Measurements from ENCODE around the gene MISP.

GRCh38 chr19:708154-709143 lies 42.5 kb upstream of the MISP start, which contains the start of gene PALM:
- TF ChIP-seq, protein P1, sequence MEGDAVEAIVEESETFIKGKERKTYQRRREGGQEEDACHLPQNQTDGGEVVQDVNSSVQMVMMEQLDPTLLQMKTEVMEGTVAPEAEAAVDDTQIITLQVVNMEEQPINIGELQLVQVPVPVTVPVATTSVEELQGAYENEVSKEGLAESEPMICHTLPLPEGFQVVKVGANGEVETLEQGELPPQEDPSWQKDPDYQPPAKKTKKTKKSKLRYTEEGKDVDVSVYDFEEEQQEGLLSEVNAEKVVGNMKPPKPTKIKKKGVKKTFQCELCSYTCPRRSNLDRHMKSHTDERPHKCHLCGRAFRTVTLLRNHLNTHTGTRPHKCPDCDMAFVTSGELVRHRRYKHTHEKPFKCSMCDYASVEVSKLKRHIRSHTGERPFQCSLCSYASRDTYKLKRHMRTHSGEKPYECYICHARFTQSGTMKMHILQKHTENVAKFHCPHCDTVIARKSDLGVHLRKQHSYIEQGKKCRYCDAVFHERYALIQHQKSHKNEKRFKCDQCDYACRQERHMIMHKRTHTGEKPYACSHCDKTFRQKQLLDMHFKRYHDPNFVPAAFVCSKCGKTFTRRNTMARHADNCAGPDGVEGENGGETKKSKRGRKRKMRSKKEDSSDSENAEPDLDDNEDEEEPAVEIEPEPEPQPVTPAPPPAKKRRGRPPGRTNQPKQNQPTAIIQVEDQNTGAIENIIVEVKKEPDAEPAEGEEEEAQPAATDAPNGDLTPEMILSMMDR (IDR thresholded peaks at IDR 0.05; ENCODE audit: control extremely low read depth in 1 of 3, insufficient read depth in 1 of 3, low read depth in 1 of 3, low read length in 3 of 3), result no peak
- no peak for TF ChIP-seq YY1 (IDR thresholded peaks at IDR 0.05; ENCODE audit: low read depth, low read length)
- TF ChIP-seq BRCA1 (IDR thresholded peaks at IDR 0.05; ENCODE audit: low read depth, low read length), result no peak
- no peak for TF ChIP-seq EZH2 (IDR thresholded peaks at IDR 0.05; ENCODE audit: low read depth, low read length, severe bottlenecking)
- TF ChIP-seq E2F6 (IDR thresholded peaks at IDR 0.05), result no peak
- TF ChIP-seq, protein P2, sequence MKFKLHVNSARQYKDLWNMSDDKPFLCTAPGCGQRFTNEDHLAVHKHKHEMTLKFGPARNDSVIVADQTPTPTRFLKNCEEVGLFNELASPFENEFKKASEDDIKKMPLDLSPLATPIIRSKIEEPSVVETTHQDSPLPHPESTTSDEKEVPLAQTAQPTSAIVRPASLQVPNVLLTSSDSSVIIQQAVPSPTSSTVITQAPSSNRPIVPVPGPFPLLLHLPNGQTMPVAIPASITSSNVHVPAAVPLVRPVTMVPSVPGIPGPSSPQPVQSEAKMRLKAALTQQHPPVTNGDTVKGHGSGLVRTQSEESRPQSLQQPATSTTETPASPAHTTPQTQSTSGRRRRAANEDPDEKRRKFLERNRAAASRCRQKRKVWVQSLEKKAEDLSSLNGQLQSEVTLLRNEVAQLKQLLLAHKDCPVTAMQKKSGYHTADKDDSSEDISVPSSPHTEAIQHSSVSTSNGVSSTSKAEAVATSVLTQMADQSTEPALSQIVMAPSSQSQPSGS (IDR thresholded peaks at IDR 0.05; ENCODE audit: low read length), result no peak
- TF ChIP-seq RAD21 (IDR thresholded peaks at IDR 0.05 in 1 of 2, conservative IDR thresholded peaks at IDR 0.05 in 1 of 2; ENCODE audit: low read depth in 2 of 2, low read length in 2 of 2), result no peak
- TF ChIP-seq POLR2A (IDR thresholded peaks at IDR 0.05; ENCODE audit: control extremely low read depth in 1 of 2, low read depth in 2 of 2, low read length in 2 of 2), result no peak
- no peak for TF ChIP-seq GTF2F1 (IDR thresholded peaks at IDR 0.05; ENCODE audit: borderline replicate concordance, low read depth, low read length)
